Limb (tissue), 2 donors: ENCODE measurements around the gene LHX5.

Source experiments
- DNase-seq, 2 donors: peaks; one replicate each; pipeline ENCODE4 v3.0.0-alpha.2; 2016; ENCODE audit errors: extremely low spot score in 2 of 2

LHX5 gene

GRCh38 chr12:113414519-113415038 lies 57.1 kb downstream of the LHX5 start:
- DNase-seq: no peak

- DNase-seq: no peak
Measured at GRCh38 chr12:113413488-113413939, 58.2 kb downstream of the LHX5 start.
